OCI-LY7 (cell line): ENCODE measurements around the gene SH3RF3. TPM values are rescaled to one million over a fixed set of nuclear protein-coding genes. Genes with fewer than 3 reads are reported as not detected.

Source experiments
- BruUV-seq: library from RNA; stranded (reverse); fragments of 400-500 nt; replicated peaks from 2 replicates; lab custom pipeline; 2021; lab: Mats Ljungman, UMichigan
- CTCF ChIA-PET: fragments of 300-600 bp; sonication (Branson Sonifier 250); formaldehyde crosslinking; loops from one replicate; lab custom pipeline; 2022; ENCODE audit warnings: antibody characterized with exemption; ENCODE audit not compliant: unreplicated experiment; lab: Charles Lee
- POLR2A ChIA-PET: fragments of 300-600 bp; sonication (Branson Sonifier 250); formaldehyde crosslinking; loops from one replicate; lab custom pipeline; 2022; ENCODE audit warnings: antibody characterized with exemption; lab: Charles Lee
- DNase-seq: peaks from one replicate; pipeline ENCODE4 v3.0.0-alpha.2; 2015; ENCODE audit warnings: low spot score
- H2AFZ ChIP-seq: fragments of 200-600 bp; sonication (generic), shearing (Covaris generic); 2 replicates; pipeline ENCODE4 v1.6.1; 2014; ENCODE audit warnings: mild to moderate bottlenecking, antibody characterized with exemption, low read length, moderate library complexity
- H3K27ac ChIP-seq: fragments of 200-600 bp; sonication (generic); 2 replicates; pipeline ENCODE4 v1.5.1; 2014; ENCODE audit warnings: mixed run types, low read depth, mild to moderate bottlenecking, moderate library complexity, low read length, inconsistent platforms; ENCODE audit not compliant: poor library complexity, severe bottlenecking
- H3K36me3 ChIP-seq: fragments of 200-600 bp; sonication (generic); 2 replicates; pipeline ENCODE4 v1.6.1; 2014; ENCODE audit warnings: mild to moderate bottlenecking, antibody characterized with exemption, low read length, moderate library complexity, mixed read lengths; ENCODE audit not compliant: insufficient read depth
- H3K4me1 ChIP-seq: fragments of 200-600 bp; sonication (generic); 2 replicates; pipeline ENCODE4 v1.5.1; 2014; ENCODE audit warnings: mild to moderate bottlenecking, low read length; ENCODE audit not compliant: insufficient read depth, poor library complexity, severe bottlenecking
- H3K4me2 ChIP-seq: fragments of 200-600 bp; sonication (generic); 2 replicates; pipeline ENCODE4 v1.6.1; 2014; ENCODE audit warnings: mild to moderate bottlenecking, low read length
- H3K4me3 ChIP-seq: fragments of 200-600 bp; sonication (generic); 2 replicates; pipeline ENCODE4 v1.5.1; 2014; ENCODE audit warnings: mild to moderate bottlenecking, low read depth, low read length; ENCODE audit not compliant: poor library complexity, severe bottlenecking
- H3K79me2 ChIP-seq: fragments of 200-600 bp; sonication (generic); 2 replicates; pipeline ENCODE4 v1.6.1; 2016; ENCODE audit warnings: low read depth, mild to moderate bottlenecking, low read length, moderate library complexity, mixed read lengths; ENCODE audit not compliant: insufficient read depth
- H3K9me2 ChIP-seq: fragments of 200-600 bp; sonication (generic); 2 replicates; pipeline ENCODE4 v1.6.1; 2016; ENCODE audit warnings: mild to moderate bottlenecking, low read length, mixed read lengths; ENCODE audit not compliant: insufficient read depth
- H3K9me3 ChIP-seq: fragments of 200-600 bp; sonication (generic); 2 replicates; pipeline ENCODE4 v1.6.1; 2014; ENCODE audit warnings: mild to moderate bottlenecking, mixed run types, low read length, mixed read lengths
- H4K20me1 ChIP-seq: fragments of 200-600 bp; sonication (generic); 2 replicates; pipeline ENCODE4 v1.6.1; 2014; ENCODE audit warnings: mild to moderate bottlenecking, antibody characterized with exemption, low read length, moderate library complexity, mixed read lengths; ENCODE audit not compliant: insufficient read depth
- EZH2phosphoT487 ChIP-seq: fragments of 200-600 bp; sonication (generic); IDR thresholded peaks from 2 replicates; pipeline ENCODE4 v1.6.1; 2018; ENCODE audit warnings: low read depth, borderline replicate concordance, mild to moderate bottlenecking, mixed run types, antibody characterized with exemption, low read length, moderate library complexity, mixed read lengths
- intact Hi-C: fragments of 100-400 bp; cut with micrococcal nuclease; formaldehyde crosslinking; loops from one replicate; pipeline ENCODE4 v1.10.0; 2022; ENCODE audit not compliant: unreplicated experiment
- total RNA-seq, 2 experiments: library from RNA; depleted of rRNA in 1 of 2; stranded (reverse); fragments of >200 nt in 1 of 2; shearing (Covaris generic) in 1 of 2; gene quantifications; 2 replicates each; pipeline ENCODE4 v1.2.3, GENCODE V29; 2014 to 2022
- TF ChIP-seq, protein P1 (sequence below): fragments of 200-600 bp; sonication (generic); conservative IDR thresholded peaks from 2 replicates; pipeline ENCODE4 v1.5.1; 2014; ENCODE audit warnings: mild to moderate bottlenecking, antibody characterized with exemption, low read length, moderate library complexity, mixed read lengths

SH3RF3 gene
- total RNA-seq, 2 experiments from 2014 or later = not detected

DNA sequence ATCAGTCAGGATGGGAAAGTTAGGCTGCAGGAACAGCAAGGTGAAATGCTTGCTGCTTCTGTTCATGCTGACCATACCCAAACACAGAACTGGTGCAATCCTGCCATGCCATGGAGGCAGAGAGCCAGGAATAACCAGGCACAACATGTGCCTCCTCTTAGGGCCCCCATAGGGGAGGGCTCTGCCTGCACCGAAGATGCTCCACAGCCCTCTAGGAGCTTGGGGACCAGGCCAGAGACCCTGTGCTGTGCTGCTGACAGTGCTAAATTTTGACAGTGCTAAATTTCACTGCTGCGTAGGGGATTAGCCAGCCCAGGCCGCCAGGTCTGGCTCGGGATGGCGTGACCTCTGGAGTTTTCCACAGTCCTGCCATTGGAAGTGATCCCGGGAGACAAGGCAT, 173.3 kb downstream of the SH3RF3 start:
- no peaks in the 10 kb centered on the region for H3K9me2 ChIP-seq
- no peaks in the 10 kb centered on the region for H4K20me1 ChIP-seq
- BruUV-seq = no TSS peak
- CTCF ChIA-PET = no interaction called here
- H2AFZ ChIP-seq = no peak overlapping the region
- intact Hi-C loops = no loop called here
- no peak overlapping the region for H3K4me3 ChIP-seq
- POLR2A ChIA-PET = no interaction called here
- H3K27ac ChIP-seq = no peak overlapping the region
- TF ChIP-seq EZH2phosphoT487 = no peak
- TF ChIP-seq, protein P1, sequence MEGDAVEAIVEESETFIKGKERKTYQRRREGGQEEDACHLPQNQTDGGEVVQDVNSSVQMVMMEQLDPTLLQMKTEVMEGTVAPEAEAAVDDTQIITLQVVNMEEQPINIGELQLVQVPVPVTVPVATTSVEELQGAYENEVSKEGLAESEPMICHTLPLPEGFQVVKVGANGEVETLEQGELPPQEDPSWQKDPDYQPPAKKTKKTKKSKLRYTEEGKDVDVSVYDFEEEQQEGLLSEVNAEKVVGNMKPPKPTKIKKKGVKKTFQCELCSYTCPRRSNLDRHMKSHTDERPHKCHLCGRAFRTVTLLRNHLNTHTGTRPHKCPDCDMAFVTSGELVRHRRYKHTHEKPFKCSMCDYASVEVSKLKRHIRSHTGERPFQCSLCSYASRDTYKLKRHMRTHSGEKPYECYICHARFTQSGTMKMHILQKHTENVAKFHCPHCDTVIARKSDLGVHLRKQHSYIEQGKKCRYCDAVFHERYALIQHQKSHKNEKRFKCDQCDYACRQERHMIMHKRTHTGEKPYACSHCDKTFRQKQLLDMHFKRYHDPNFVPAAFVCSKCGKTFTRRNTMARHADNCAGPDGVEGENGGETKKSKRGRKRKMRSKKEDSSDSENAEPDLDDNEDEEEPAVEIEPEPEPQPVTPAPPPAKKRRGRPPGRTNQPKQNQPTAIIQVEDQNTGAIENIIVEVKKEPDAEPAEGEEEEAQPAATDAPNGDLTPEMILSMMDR = no peak
- no peaks in the 10 kb centered on the region for H3K36me3 ChIP-seq
- H3K4me1 ChIP-seq = no peaks in the 10 kb centered on the region
- no peak overlapping the region for H3K4me2 ChIP-seq
- H3K9me3 ChIP-seq = no peaks in the 10 kb centered on the region
- no peak for DNase-seq
- no peaks in the 10 kb centered on the region for H3K79me2 ChIP-seq

DNA sequence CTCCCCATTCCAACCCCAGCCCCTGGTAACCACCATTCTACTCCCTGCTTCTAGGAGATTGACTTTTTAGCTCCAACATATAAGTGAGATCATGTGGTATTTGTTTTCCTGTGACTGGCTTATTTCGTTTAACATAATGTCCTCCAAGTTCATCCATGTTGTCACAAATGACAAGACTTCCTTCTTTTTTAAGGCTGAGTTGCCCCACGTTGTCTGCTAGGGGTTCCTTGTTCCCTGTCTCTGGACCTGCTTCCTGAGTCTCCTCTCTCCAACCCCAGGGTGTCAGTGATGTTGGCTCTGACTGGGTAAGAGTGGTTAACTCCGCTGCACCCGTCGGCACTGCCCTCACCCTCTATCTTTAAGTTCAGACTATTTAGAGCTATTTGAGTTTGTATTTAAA, 175.2 kb downstream of the SH3RF3 start:
- Histone ChIP-seq H3K9me3 (no peaks in the 10 kb centered on the region), H3K79me2 (no peaks in the 10 kb centered on the region), H2AFZ (no peak overlapping the region), H3K4me2 (no peak overlapping the region), H3K4me3 (no peak overlapping the region), H4K20me1 (no peaks in the 10 kb centered on the region), H3K27ac (no peak overlapping the region), H3K9me2 (no peaks in the 10 kb centered on the region), H3K4me1 (no peaks in the 10 kb centered on the region), H3K36me3 (no peaks in the 10 kb centered on the region)
- no peak for DNase-seq
- ChIA-PET CTCF (no interaction called here), POLR2A (no interaction called here)
- intact Hi-C loops = no loop called here
- no TSS peak for BruUV-seq
- TF ChIP-seq EZH2phosphoT487 = no peak
- TF ChIP-seq, protein P1 = no peak

DNA sequence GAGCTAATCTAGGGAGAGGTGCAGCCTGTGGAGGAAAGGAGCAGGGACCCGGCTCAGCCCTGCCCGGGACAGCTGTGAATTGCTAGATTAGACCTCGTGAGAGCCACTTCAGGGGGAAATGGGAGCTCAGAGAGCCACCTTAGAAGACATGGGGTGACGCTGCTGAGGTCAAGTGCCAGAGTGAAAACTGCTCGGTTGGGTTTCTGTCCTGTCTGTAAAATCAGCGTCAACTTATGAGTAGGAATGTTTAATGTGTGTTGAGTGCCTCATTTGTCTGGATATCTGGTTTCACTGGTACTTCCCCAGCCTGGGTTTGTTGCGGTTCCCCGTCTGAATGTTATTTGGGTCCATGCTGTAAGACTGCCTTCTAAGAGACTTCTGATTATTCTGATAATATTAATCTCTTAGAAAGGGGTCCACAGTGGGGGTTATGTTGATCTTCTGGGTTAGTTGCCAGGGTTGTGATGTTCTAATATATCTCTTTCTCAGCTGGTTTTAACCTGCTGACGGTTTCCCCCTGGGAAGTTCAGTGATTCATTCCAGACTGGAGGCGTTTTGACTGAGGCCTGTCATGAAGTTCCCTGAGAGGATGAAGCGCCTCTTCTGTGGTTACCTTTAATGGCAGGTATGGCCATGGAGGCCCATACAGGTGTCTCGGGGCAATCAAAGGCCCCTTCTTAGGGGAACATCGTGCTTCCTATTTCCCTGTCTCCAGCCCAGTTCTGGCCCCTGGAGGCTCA, 175.9 kb downstream of the SH3RF3 start:
- intact Hi-C loops = no loop called here
- H3K79me2 ChIP-seq = no peaks in the 10 kb centered on the region
- H3K9me2 ChIP-seq = no peaks in the 10 kb centered on the region
- CTCF ChIA-PET = no interaction called here
- TF ChIP-seq EZH2phosphoT487 = no peak
- TF ChIP-seq, protein P1 = no peak
- H3K27ac ChIP-seq = no peak overlapping the region
- no peaks in the 10 kb centered on the region for H3K4me1 ChIP-seq
- POLR2A ChIA-PET = no interaction called here
- no peak overlapping the region for H3K4me3 ChIP-seq
- no peaks in the 10 kb centered on the region for H3K9me3 ChIP-seq
- H4K20me1 ChIP-seq = no peaks in the 10 kb centered on the region
- H3K4me2 ChIP-seq = no peak overlapping the region
- no peak overlapping the region for H2AFZ ChIP-seq
- no peak for DNase-seq
- no TSS peak for BruUV-seq
- no peaks in the 10 kb centered on the region for H3K36me3 ChIP-seq
